NT2/D1 (cell line): Measurements from ENCODE around the gene P2RX3.

Experiments used
- YY1 ChIP-seq: IDR thresholded peaks from 2 replicates; pipeline ENCODE4 v1.6.1; 2011; ENCODE audit not compliant: insufficient read length, insufficient read depth
- ZNF274 ChIP-seq: IDR thresholded peaks from 2 replicates; pipeline ENCODE4 v1.6.1; 2011; ENCODE audit warnings: mild to moderate bottlenecking, low read depth, low read length

GRCh38 chr11:57342702-57343101 is 4.5 kb downstream of the P2RX3 start:
- TF ChIP-seq ZNF274 (no peak), YY1 (no peak)
